HepG2 (cell line): Measurements from ENCODE around the gene ABCC5. TPM values are rescaled to one million over a fixed set of nuclear protein-coding genes. Genes with fewer than 3 reads are reported as not detected.

Source experiments
- ATAC-seq: fragments of 200-7000 bp; cut with Tn5 transposase; 3 replicates; pipeline ENCODE4 v1.9.1; 2020; ENCODE audit warnings: mild to moderate bottlenecking, moderate library complexity
- BruUV-seq: library from RNA; stranded (reverse); fragments of 400-500 nt; replicated peaks from 2 replicates; lab custom pipeline; 2021; lab: Mats Ljungman, UMichigan
- CTCF ChIA-PET: fragments of 300-600 bp; formaldehyde crosslinking; extraction: SDS; loops from one replicate; lab custom pipeline; 2021; ENCODE audit warnings: low total read pairs, inconsistent platforms, low intra/inter-chr PET ratio; lab: Yijun Ruan, JAX
- POLR2A ChIA-PET: fragments of 350-600 bp; sonication (Branson Sonifier 250); formaldehyde crosslinking; loops from one replicate; lab custom pipeline; 2020; ENCODE audit warnings: antibody characterized with exemption, inconsistent platforms; lab: Yijun Ruan, JAX
- DNase-seq: peaks from one replicate; pipeline ENCODE4 v3.0.0-alpha.2; 2015; ENCODE audit warnings: low spot score
- FAIRE-seq: peaks from 3 replicates; lab custom pipeline; 2011; peaks lifted over from hg19 to GRCh38; lab: Jason Lieb, UNC
- H2AFZ ChIP-seq: one replicate; pipeline ENCODE4 v1.6.1; 2011; ENCODE audit warnings: low read length, inconsistent platforms
- H3K27ac ChIP-seq: fragments of 300-600 bp; 3 replicates; pipeline ENCODE4 v1.8.0; 2011; ENCODE audit warnings: mixed run types, mild to moderate bottlenecking, mixed read lengths, low read length, inconsistent platforms; ENCODE audit not compliant: insufficient read depth; ENCODE audit errors: extremely low read length
- H3K27me3 ChIP-seq, 2 experiments: fragments of 200-600 bp in 1 of 2; 2 replicates in 1 of 2; 3 replicates in 1 of 2; pipeline versions ENCODE4 v1.6.0 to v1.8.0; 2011; ENCODE audit warnings: low read length in 2 of 2, mild to moderate bottlenecking in 2 of 2, moderate library complexity in 2 of 2, inconsistent platforms in 1 of 2; ENCODE audit not compliant: insufficient read depth in 2 of 2, control insufficient read depth in 1 of 2
- H3K36me3 ChIP-seq, 2 experiments: fragments of 200-600 bp in 1 of 2; replicated peaks in 1 of 2; 2 replicates in 1 of 2; 3 replicates in 1 of 2; pipeline versions ENCODE4 v1.5.1 to v1.8.0; 2011; ENCODE audit warnings: low read length in 2 of 2, inconsistent platforms in 1 of 2; ENCODE audit not compliant: insufficient read depth in 2 of 2, control insufficient read depth in 1 of 2
- H3K4me1 ChIP-seq: 2 replicates; pipeline ENCODE4 v1.5.1; 2012; ENCODE audit warnings: low read length, inconsistent platforms; ENCODE audit not compliant: insufficient read depth
- H3K4me2 ChIP-seq: 2 replicates; pipeline ENCODE4 v1.6.0; 2011; ENCODE audit warnings: low read depth, low read length, inconsistent platforms
- H3K4me3 ChIP-seq, 3 experiments: fragments of 200-600 bp in 1 of 3; sonication (generic), shearing (Covaris generic) in 1 of 3; replicated peaks in 1 of 3; 2 replicates each; pipeline ENCODE4 v1.5.1; 2011 to 2016; ENCODE audit warnings: low read length in 3 of 3, inconsistent platforms in 2 of 3, low read depth in 2 of 3, mild to moderate bottlenecking in 2 of 3, control low read depth in 1 of 3, mixed read lengths in 1 of 3; ENCODE audit not compliant: insufficient read depth in 1 of 3
- H3K79me2 ChIP-seq: one replicate; pipeline ENCODE4 v1.6.1; 2011; ENCODE audit warnings: low read length, inconsistent platforms; ENCODE audit not compliant: insufficient read depth
- H3K9ac ChIP-seq: 2 replicates; pipeline ENCODE4 v1.6.0; 2011; ENCODE audit warnings: mild to moderate bottlenecking, low read depth, low read length, inconsistent platforms; ENCODE audit not compliant: insufficient read depth
- H3K9me3 ChIP-seq: 2 replicates; pipeline ENCODE4 v1.5.1; 2012; ENCODE audit warnings: mild to moderate bottlenecking, low read length
- H4K20me1 ChIP-seq: 2 replicates; pipeline ENCODE4 v1.6.0; 2011; ENCODE audit warnings: inconsistent platforms, mild to moderate bottlenecking, low read length, moderate library complexity; ENCODE audit not compliant: insufficient read depth
- KDM2A ChIP-seq: sonication (generic); formaldehyde crosslinking; IDR thresholded peaks from 2 replicates; pipeline ENCODE4 v1.4.0; 2020; ENCODE audit warnings: low read depth, missing genetic modification reagents, borderline replicate concordance
- MED13 ChIP-seq: sonication (generic); formaldehyde crosslinking; IDR thresholded peaks from 2 replicates; pipeline ENCODE4 v1.5.0; 2020; ENCODE audit warnings: missing genetic modification reagents
- MNT ChIP-seq: fragments of 450-650 bp; IDR thresholded peaks from 2 replicates; pipeline ENCODE4 v1.6.1; 2016
- NFIB ChIP-seq: sonication (generic); formaldehyde crosslinking; IDR thresholded peaks from 2 replicates; pipeline ENCODE4 v1.9.0; 2021; ENCODE audit warnings: missing genetic modification reagents, mild to moderate bottlenecking, borderline replicate concordance
- PHB2 ChIP-seq: fragments of 450-650 bp; IDR thresholded peaks from 2 replicates; pipeline ENCODE4 v1.6.1; 2018; ENCODE audit not compliant: partially characterized antibody
- SP2 ChIP-seq: sonication (generic); formaldehyde crosslinking; IDR thresholded peaks from 2 replicates; pipeline ENCODE4 v1.5.1; 2020; ENCODE audit warnings: mild to moderate bottlenecking, missing genetic modification reagents
- TARDBP ChIP-seq: sonication (generic); formaldehyde crosslinking; IDR thresholded peaks from 2 replicates; pipeline ENCODE4 v1.8.0; 2022; ENCODE audit warnings: mild to moderate bottlenecking, missing genetic modification reagents
- TCF7 ChIP-seq: sonication (generic); IDR thresholded peaks from 2 replicates; pipeline ENCODE4 v1.6.1; 2016; ENCODE audit warnings: antibody characterized with exemption, low read depth
- ZFAT ChIP-seq: sonication (generic); formaldehyde crosslinking; conservative IDR thresholded peaks from 2 replicates; pipeline ENCODE4 v1.8.1; 2023; ENCODE audit warnings: missing genetic modification reagents, inconsistent platforms
- ZNF136 ChIP-seq: sonication (generic); formaldehyde crosslinking; IDR thresholded peaks from 2 replicates; pipeline ENCODE4 v1.8.1; 2022; ENCODE audit warnings: low read depth, mild to moderate bottlenecking, moderate library complexity, missing genetic modification reagents
- ZNF317 ChIP-seq: sonication (generic); formaldehyde crosslinking; IDR thresholded peaks from 2 replicates; pipeline ENCODE4 v1.5.0; 2020; ENCODE audit warnings: mild to moderate bottlenecking, missing genetic modification reagents
- ZNF407 ChIP-seq: sonication (generic); formaldehyde crosslinking; IDR thresholded peaks from one replicate; pipeline ENCODE4 v1.5.1; 2020; ENCODE audit warnings: mild to moderate bottlenecking, missing genetic modification reagents; ENCODE audit errors: not compliant biosample characterization
- ZNF550 ChIP-seq: sonication (generic); formaldehyde crosslinking; IDR thresholded peaks from 2 replicates; pipeline ENCODE4 v1.4.0; 2020; ENCODE audit warnings: mild to moderate bottlenecking, missing genetic modification reagents, borderline replicate concordance
- ZNF878 ChIP-seq: sonication (generic); formaldehyde crosslinking; IDR thresholded peaks from 2 replicates; pipeline ENCODE4 v1.8.1; 2023; ENCODE audit warnings: mild to moderate bottlenecking, missing genetic modification reagents, moderate library complexity
- ZSCAN12 ChIP-seq: sonication (generic); formaldehyde crosslinking; IDR thresholded peaks from 2 replicates; pipeline ENCODE4 v1.9.0; 2021; ENCODE audit warnings: mild to moderate bottlenecking, missing genetic modification reagents
- WGBS: methylation state at CpG from one replicate; pipeline ENCODE4 v1.1.6; 2017; ENCODE audit warnings: low lambda C conversion rate; 5-methylcytosine and 5-hydroxymethylcytosine counted together
- in situ Hi-C: cut with HindIII; loops from 2 replicates; pipeline ENCODE4 v1.10.0; 2017; ENCODE audit warnings: low pct_unique_long_range_greater_than_20kb; ENCODE audit not compliant: extremely low pct_ligation_motif_present
- intact Hi-C: fragments of 100-400 bp; cut with micrococcal nuclease; formaldehyde crosslinking; loops from one replicate; pipeline ENCODE4 v1.10.0; 2022; ENCODE audit not compliant: unreplicated experiment
- polyA plus RNA-seq, 8 experiments: library from polyadenylated mRNA; depleted of rRNA in 3 of 8; stranded (reverse) in 7 of 8; unstranded in 1 of 8; fragments of >200 nt; fragmentation: Illumina TruSeq in 4 of 8; extraction: Trizol in 4 of 8; gene quantifications; 2 replicates each; pipeline versions ENCODE4 v1.2.1 to v1.2.3, GENCODE V29; 2011 to 2016; ENCODE audit warnings: low read depth in 4 of 8, missing spikeins in 1 of 8, mixed read lengths in 1 of 8; ENCODE audit not compliant: insufficient read depth in 1 of 8
- total RNA-seq, 5 experiments: library from RNA; depleted of rRNA; stranded (reverse); fragments of >200 nt; fragmentation: Illumina TruSeq; extraction: Trizol; gene quantifications; 2 replicates each; pipeline ENCODE4 v1.2.3, GENCODE V29; 2016; ENCODE audit warnings: low read depth in 1 of 5

ABCC5 gene
- total and polyA plus RNA-seq, 2 of the 13 experiments (the other 11 are each of a cell fraction or from before 2014, with no cell fraction given): 12.5 to 12.7 TPM

DNA sequence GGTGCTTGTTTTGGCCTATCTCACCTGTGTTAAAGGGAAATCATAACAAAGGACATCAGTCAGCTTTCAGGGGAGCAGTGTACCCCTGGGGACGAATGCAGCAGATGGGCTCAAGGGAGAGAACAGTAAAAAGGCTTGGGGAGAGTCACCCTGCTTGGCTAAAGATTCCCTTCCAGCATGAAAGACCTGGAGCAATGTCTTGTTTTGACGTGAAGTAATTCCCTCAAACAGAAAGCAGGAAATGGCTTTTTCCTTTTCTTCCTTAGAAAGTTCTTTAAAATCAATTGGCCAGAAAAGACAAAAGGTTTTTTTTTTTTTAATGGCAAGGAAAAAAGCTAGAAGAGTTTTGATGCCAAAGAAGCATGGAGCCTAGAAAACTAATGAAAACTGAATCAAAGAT, 76.5 kb downstream of the ABCC5 start (continued):
- TF ChIP-seq ZSCAN12 (CRISPR knock-in tag): no peak
- TF ChIP-seq ZNF550 (CRISPR knock-in tag): no peak
- TF ChIP-seq ZNF878 (CRISPR knock-in tag): no peak
- no peak for TF ChIP-seq KDM2A
- no peak for TF ChIP-seq ZNF317
- TF ChIP-seq SP2 (CRISPR knock-in tag): no peak
- TF ChIP-seq TARDBP (CRISPR knock-in tag): no peak
- TF ChIP-seq PHB2: no peak
- TF ChIP-seq TCF7: no peak
- TF ChIP-seq ZFAT (CRISPR knock-in tag): no peak

GRCh38 chr3:183937601-183938286, 79.9 kb downstream of the ABCC5 start:
- H3K27me3 ChIP-seq: no peaks in the 10 kb centered on the region
- H3K36me3 ChIP-seq: peaks cover 1 to 13% of the 10 kb centered on the region in 2 experiments; a peak in 3 of 5 replicates
- H4K20me1 ChIP-seq: no peaks in the 10 kb centered on the region
- H2AFZ ChIP-seq: no peak overlapping the region
- H3K27ac ChIP-seq: no peak overlapping the region
- ChIA-PET CTCF (no interaction called here), POLR2A (no interaction called here)
- H3K4me1 ChIP-seq: no peaks in the 10 kb centered on the region
- H3K4me3 ChIP-seq: no peak overlapping the region
- H3K4me2 ChIP-seq: no peak overlapping the region
- H3K9ac ChIP-seq: no peak overlapping the region
- no peaks in the 10 kb centered on the region for H3K79me2 ChIP-seq
- no peak for FAIRE-seq
- intact Hi-C loops (no loop called here), in situ Hi-C loops (no loop called here)
- DNase-seq: no peak
- WGBS: 100% methylated on average over 6 of the region's 10 CpGs
- no TSS peak for BruUV-seq
- H3K9me3 ChIP-seq: no peaks in the 10 kb centered on the region
- no peak for ATAC-seq
- TF ChIP-seq NFIB (CRISPR knock-in tag) (no peak), MNT (0 out of 2 replicates have a peak, but pooled peaks have one; percentile 23), ZNF407 (CRISPR knock-in tag) (no peak), ZNF136 (CRISPR knock-in tag) (no peak), MED13 (CRISPR knock-in tag) (no peak)
